HUES48 (cell line): ENCODE data around the gene YBEY.
A peak's percentile ranks its signal among the peaks of the same experiment; 100 is the strongest.
"Not testable (repeated sequence)": the region's sequence is repeated elsewhere in the genome, so short reads cannot be mapped to it uniquely, and the experiment has no call there.

Experiments
- H3K27ac ChIP-seq: one replicate; pipeline ENCODE4 v1.7.0; 2013; ENCODE audit warnings: low read depth, low read length, inconsistent platforms
- H3K27me3 ChIP-seq: 2 replicates; pipeline ENCODE4 v1.6.1; 2013; ENCODE audit warnings: mild to moderate bottlenecking, low read length; ENCODE audit not compliant: control insufficient read depth, insufficient read depth
- H3K36me3 ChIP-seq: 2 replicates; pipeline ENCODE4 v1.6.1; 2013; ENCODE audit warnings: low read length; ENCODE audit not compliant: control insufficient read depth, insufficient read depth
- H3K4me1 ChIP-seq: 2 replicates; pipeline ENCODE4 v1.6.1; 2013; ENCODE audit warnings: mild to moderate bottlenecking, low read length; ENCODE audit not compliant: control insufficient read depth, insufficient read depth
- H3K4me3 ChIP-seq: 2 replicates; pipeline ENCODE4 v1.5.1; 2013; ENCODE audit warnings: mild to moderate bottlenecking, low read depth, low read length
- H3K9ac ChIP-seq: 2 replicates; pipeline ENCODE4 v1.6.1; 2013; ENCODE audit warnings: mild to moderate bottlenecking, low read depth, low read length, moderate library complexity
- H3K9me3 ChIP-seq: 2 replicates; pipeline ENCODE4 v1.6.1; 2013; ENCODE audit warnings: low read length; ENCODE audit not compliant: control insufficient read depth, insufficient read depth

Gene YBEY

GRCh38 chr21:46304955-46305354 is 18.8 kb downstream of the YBEY start:
- H3K27ac ChIP-seq: no peak overlapping the region
- H3K9ac ChIP-seq: no peak overlapping the region
- no peaks in the 10 kb centered on the region for H3K9me3 ChIP-seq
- H3K27me3 ChIP-seq: no peaks in the 10 kb centered on the region
- no peaks in the 10 kb centered on the region for H3K4me1 ChIP-seq
- H3K4me3 ChIP-seq: no peak overlapping the region
- H3K36me3 ChIP-seq: peaks cover 39% of the 10 kb centered on the region

- no peak overlapping the region for H3K4me3 ChIP-seq
- H3K27ac ChIP-seq: no peak overlapping the region
- H3K9ac ChIP-seq: no peak overlapping the region
- no peaks in the 10 kb centered on the region for H3K9me3 ChIP-seq
- H3K36me3 ChIP-seq: peaks cover 26% of the 10 kb centered on the region
- H3K4me1 ChIP-seq: no peaks in the 10 kb centered on the region
- no peaks in the 10 kb centered on the region for H3K27me3 ChIP-seq
Measured at GRCh38 chr21:46307625-46308024, 21.5 kb downstream of the YBEY start.

- Histone ChIP-seq H3K4me1 (no peaks in the 10 kb centered on the region), H3K9me3 (no peaks in the 10 kb centered on the region), H3K27ac (no peak overlapping the region), H3K36me3 (peaks cover 31% of the 10 kb centered on the region), H3K27me3 (no peaks in the 10 kb centered on the region), H3K4me3 (no peak overlapping the region), H3K9ac (no peak overlapping the region)
Measured at GRCh38 chr21:46308431-46308830, 22.3 kb downstream of the YBEY start.

- not testable (repeated sequence) for H3K9ac ChIP-seq, H3K4me1 ChIP-seq, H3K27me3 ChIP-seq, H3K27ac ChIP-seq, H3K9me3 ChIP-seq, H3K4me3 ChIP-seq
- peaks cover 28% of the 10 kb centered on the region for H3K36me3 ChIP-seq
Measured at GRCh38 chr21:46310260-46310659, 24.1 kb downstream of the YBEY start.

- Histone ChIP-seq H3K4me1 (no peaks in the 10 kb centered on the region), H3K27ac (no peak overlapping the region), H3K27me3 (no peaks in the 10 kb centered on the region), H3K4me3 (no peak overlapping the region), H3K9me3 (no peaks in the 10 kb centered on the region), H3K36me3 (peaks cover 28% of the 10 kb centered on the region), H3K9ac (no peak overlapping the region)
Measured at GRCh38 chr21:46311568-46311967, 25.4 kb downstream of the YBEY start.

GRCh38 chr21:46312949-46313348 is 26.8 kb downstream of the YBEY start:
- H3K27me3 ChIP-seq: no peaks in the 10 kb centered on the region
- H3K9ac ChIP-seq: no peak overlapping the region
- H3K27ac ChIP-seq: no peak overlapping the region
- H3K9me3 ChIP-seq: no peaks in the 10 kb centered on the region
- H3K4me1 ChIP-seq: peaks cover 4% of the 10 kb centered on the region
- no peak overlapping the region for H3K4me3 ChIP-seq
- H3K36me3 ChIP-seq: peaks cover 20% of the 10 kb centered on the region

GRCh38 chr21:46314441-46315020 is 28.4 kb downstream of the YBEY start:
- H3K4me1 ChIP-seq: peaks cover 11% of the 10 kb centered on the region
- H3K27me3 ChIP-seq: no peaks in the 10 kb centered on the region
- H3K9me3 ChIP-seq: no peaks in the 10 kb centered on the region
- H3K4me3 ChIP-seq: no peak overlapping the region
- no peak overlapping the region for H3K9ac ChIP-seq
- H3K36me3 ChIP-seq: peaks cover 17% of the 10 kb centered on the region
- H3K27ac ChIP-seq: no peak overlapping the region

- Histone ChIP-seq H3K4me3 (no peak overlapping the region), H3K4me1 (peaks cover 14% of the 10 kb centered on the region), H3K9ac (no peak overlapping the region), H3K27ac (no peak overlapping the region), H3K27me3 (no peaks in the 10 kb centered on the region), H3K36me3 (peaks cover 12% of the 10 kb centered on the region; the same call in 1 of the 2 replicates), H3K9me3 (no peaks in the 10 kb centered on the region)
Measured at GRCh38 chr21:46316708-46317324, 30.7 kb downstream of the YBEY start.

- H3K36me3 ChIP-seq: peaks cover 10% of the 10 kb centered on the region; the same call in 1 of the 2 replicates
- peaks cover 19% of the 10 kb centered on the region for H3K4me1 ChIP-seq
- H3K27ac ChIP-seq: no peak overlapping the region
- peak overlapping the region; percentile 16; the same call in 1 of the 2 replicates for H3K4me3 ChIP-seq
- no peaks in the 10 kb centered on the region for H3K9me3 ChIP-seq
- H3K9ac ChIP-seq: no peak overlapping the region
- no peaks in the 10 kb centered on the region for H3K27me3 ChIP-seq
Measured at GRCh38 chr21:46317710-46318463, 31.7 kb downstream of the YBEY start.

GRCh38 chr21:46318464-46318845 is 32.3 kb downstream of the YBEY start:
- no peaks in the 10 kb centered on the region for H3K9me3 ChIP-seq
- H3K36me3 ChIP-seq: peaks cover 6% of the 10 kb centered on the region; the same call in 1 of the 2 replicates
- no peak overlapping the region for H3K4me3 ChIP-seq
- H3K27ac ChIP-seq: no peak overlapping the region
- H3K4me1 ChIP-seq: peaks cover 19% of the 10 kb centered on the region
- H3K9ac ChIP-seq: no peak overlapping the region
- no peaks in the 10 kb centered on the region for H3K27me3 ChIP-seq

GRCh38 chr21:46319186-46319585 is 33.0 kb downstream of the YBEY start:
- Histone ChIP-seq H3K27me3 (no peaks in the 10 kb centered on the region), H3K9ac (no peak overlapping the region), H3K36me3 (peaks cover 6% of the 10 kb centered on the region; the same call in 1 of the 2 replicates), H3K4me1 (peaks cover 19% of the 10 kb centered on the region), H3K9me3 (no peaks in the 10 kb centered on the region), H3K4me3 (no peak overlapping the region), H3K27ac (no peak overlapping the region)
